Smooth muscle cell of the brain vasculature (primary cell): ENCODE measurements around the gene GSN.

Experiments used
- DNase-seq: peaks from one replicate; pipeline ENCODE4 v3.0.0-alpha.2; 2012; ENCODE audit warnings: low read depth, low spot score

The GSN gene

GRCh38 chr9:121372239-121373010, 104.5 kb downstream of the GSN start:
- no peak for DNase-seq

GRCh38 chr9:121373011-121373729, 105.2 kb downstream of the GSN start:
- no peak for DNase-seq

- no peak for DNase-seq
These were observed 108.4 kb downstream of the GSN start for GRCh38 chr9:121376214-121376830.

- no peak for DNase-seq
These were observed 112.9 kb downstream of the GSN start for GRCh38 chr9:121380846-121381245.
